ENCODE measurements around the gene GHRL.

GRCh38 chr3:10283638-10284037 lies 9.1 kb downstream of the GHRL start:
- TF ChIP-seq CTCF (conservative IDR thresholded peaks at IDR 0.05) (no peak), EZH2 (IDR thresholded peaks at IDR 0.05; ENCODE audit: low read depth) (no peak)

Measured in PC-9 (cell line).